MCF 10A (cell line): ENCODE data around the gene SIRT7. TPM values are rescaled to one million over a fixed set of nuclear protein-coding genes. Genes with fewer than 3 reads are reported as not detected.
A peak's percentile ranks its signal among the peaks of the same experiment; 100 is the strongest.

Experiments used
- BruUV-seq: library from RNA; stranded (reverse); fragments of 400-500 nt; replicated peaks from 2 replicates; lab custom pipeline; 2021; lab: Mats Ljungman, UMichigan
- CTCF ChIA-PET: fragments of 300-600 bp; sonication (Branson Sonifier 250); formaldehyde crosslinking; extraction: SDS; loops from one replicate; lab custom pipeline; 2021; ENCODE audit warnings: antibody characterized with exemption, inconsistent platforms; lab: Yijun Ruan, JAX
- POLR2A ChIA-PET: fragments of 300-600, 350-650 bp; sonication (Branson Sonifier 250); formaldehyde crosslinking; extraction: SDS; loops from one replicate; lab custom pipeline; 2020; ENCODE audit warnings: antibody characterized with exemption, inconsistent platforms; lab: Yijun Ruan, JAX
- DNase-seq: peaks from one replicate; pipeline ENCODE4 v3.0.0-alpha.2; 2018; ENCODE audit not compliant: unreplicated experiment
- H3K27ac Mint-ChIP-seq: one replicate; pipeline ENCODE4 v1.8.0; 2022; ENCODE audit warnings: mild to moderate bottlenecking, low read depth, mixed read lengths; ENCODE audit not compliant: unreplicated experiment
- H3K27me3 Mint-ChIP-seq: one replicate; pipeline ENCODE4 v1.8.0; 2022; ENCODE audit warnings: mixed read lengths; ENCODE audit not compliant: insufficient read depth, unreplicated experiment
- H3K36me3 Mint-ChIP-seq: one replicate; pipeline ENCODE4 v1.8.0; 2022; ENCODE audit warnings: mild to moderate bottlenecking, moderate library complexity, mixed read lengths; ENCODE audit not compliant: insufficient read depth, unreplicated experiment
- H3K4me1 Mint-ChIP-seq: one replicate; pipeline ENCODE4 v1.8.0; 2022; ENCODE audit warnings: mixed read lengths; ENCODE audit not compliant: insufficient read depth, unreplicated experiment
- H3K4me3 Mint-ChIP-seq: one replicate; pipeline ENCODE4 v1.8.0; 2022; ENCODE audit warnings: mild to moderate bottlenecking, moderate library complexity, mixed read lengths; ENCODE audit not compliant: unreplicated experiment
- H3K9me3 Mint-ChIP-seq: one replicate; pipeline ENCODE4 v1.8.0; 2022; ENCODE audit warnings: mixed read lengths; ENCODE audit not compliant: unreplicated experiment
- intact Hi-C: fragments of 100-400 bp; cut with micrococcal nuclease; formaldehyde crosslinking; loops from 2 replicates; pipeline ENCODE4 v1.14.1; 2022
- total RNA-seq: library from RNA; stranded (reverse); gene quantifications from 2 replicates; pipeline ENCODE4 v1.2.3, GENCODE V29; 2022
- TF ChIP-seq, protein P1 (sequence below): fragments of 200-600 bp; IDR thresholded peaks from one replicate; pipeline ENCODE4 v1.8.0; 2022; ENCODE audit warnings: antibody characterized with exemption, mild to moderate bottlenecking; ENCODE audit not compliant: unreplicated experiment

SIRT7 gene
- total RNA-seq, 1 experiment from 2014 or later = 36.6 TPM

DNA sequence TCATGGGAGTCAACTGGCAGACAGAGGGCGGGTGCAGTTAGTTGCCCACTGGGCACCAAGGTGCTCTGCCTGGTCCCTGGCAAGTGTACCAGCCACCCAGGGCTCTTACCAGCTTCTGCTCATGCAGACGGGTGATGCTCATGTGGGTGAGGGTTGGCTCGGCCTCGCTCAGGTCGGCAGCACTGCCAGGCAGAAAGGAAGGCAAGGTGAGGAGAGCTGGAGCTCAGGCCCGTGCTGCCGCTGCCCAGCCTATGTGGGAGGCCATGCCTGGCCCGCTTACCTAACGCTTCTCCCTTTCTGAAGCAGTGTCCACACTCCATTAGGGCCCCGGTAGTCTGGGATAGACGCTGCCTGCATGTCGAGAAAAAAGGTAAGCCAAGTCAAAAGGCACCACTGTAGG lies 2.6 kb downstream of the SIRT7 start:
- peaks cover 64% of the 10 kb centered on the region for H3K36me3 Mint-ChIP-seq
- intact Hi-C loops = loop anchor here (10.0 kb wide), 1 partner anchor 51 kb away; the partner anchor contains the start of gene P4HB
- CTCF ChIA-PET = no interaction called here
- DNase-seq = no peak
- H3K9me3 Mint-ChIP-seq = no peaks in the 10 kb centered on the region
- no peak overlapping the region for H3K4me3 Mint-ChIP-seq
- peaks cover 37% of the 10 kb centered on the region for H3K4me1 Mint-ChIP-seq
- TF ChIP-seq, protein P1, sequence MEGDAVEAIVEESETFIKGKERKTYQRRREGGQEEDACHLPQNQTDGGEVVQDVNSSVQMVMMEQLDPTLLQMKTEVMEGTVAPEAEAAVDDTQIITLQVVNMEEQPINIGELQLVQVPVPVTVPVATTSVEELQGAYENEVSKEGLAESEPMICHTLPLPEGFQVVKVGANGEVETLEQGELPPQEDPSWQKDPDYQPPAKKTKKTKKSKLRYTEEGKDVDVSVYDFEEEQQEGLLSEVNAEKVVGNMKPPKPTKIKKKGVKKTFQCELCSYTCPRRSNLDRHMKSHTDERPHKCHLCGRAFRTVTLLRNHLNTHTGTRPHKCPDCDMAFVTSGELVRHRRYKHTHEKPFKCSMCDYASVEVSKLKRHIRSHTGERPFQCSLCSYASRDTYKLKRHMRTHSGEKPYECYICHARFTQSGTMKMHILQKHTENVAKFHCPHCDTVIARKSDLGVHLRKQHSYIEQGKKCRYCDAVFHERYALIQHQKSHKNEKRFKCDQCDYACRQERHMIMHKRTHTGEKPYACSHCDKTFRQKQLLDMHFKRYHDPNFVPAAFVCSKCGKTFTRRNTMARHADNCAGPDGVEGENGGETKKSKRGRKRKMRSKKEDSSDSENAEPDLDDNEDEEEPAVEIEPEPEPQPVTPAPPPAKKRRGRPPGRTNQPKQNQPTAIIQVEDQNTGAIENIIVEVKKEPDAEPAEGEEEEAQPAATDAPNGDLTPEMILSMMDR = no peak
- no peak overlapping the region for H3K27ac Mint-ChIP-seq
- no peaks in the 10 kb centered on the region for H3K27me3 Mint-ChIP-seq
- POLR2A ChIA-PET = interaction anchor here (0.7 to 2.8 kb wide), 5 partner anchors 11 to 620 kb away, joined by 3 to 59 read pairs (median 4); partner anchors contain the start of gene MAFG
- no TSS peak for BruUV-seq

DNA sequence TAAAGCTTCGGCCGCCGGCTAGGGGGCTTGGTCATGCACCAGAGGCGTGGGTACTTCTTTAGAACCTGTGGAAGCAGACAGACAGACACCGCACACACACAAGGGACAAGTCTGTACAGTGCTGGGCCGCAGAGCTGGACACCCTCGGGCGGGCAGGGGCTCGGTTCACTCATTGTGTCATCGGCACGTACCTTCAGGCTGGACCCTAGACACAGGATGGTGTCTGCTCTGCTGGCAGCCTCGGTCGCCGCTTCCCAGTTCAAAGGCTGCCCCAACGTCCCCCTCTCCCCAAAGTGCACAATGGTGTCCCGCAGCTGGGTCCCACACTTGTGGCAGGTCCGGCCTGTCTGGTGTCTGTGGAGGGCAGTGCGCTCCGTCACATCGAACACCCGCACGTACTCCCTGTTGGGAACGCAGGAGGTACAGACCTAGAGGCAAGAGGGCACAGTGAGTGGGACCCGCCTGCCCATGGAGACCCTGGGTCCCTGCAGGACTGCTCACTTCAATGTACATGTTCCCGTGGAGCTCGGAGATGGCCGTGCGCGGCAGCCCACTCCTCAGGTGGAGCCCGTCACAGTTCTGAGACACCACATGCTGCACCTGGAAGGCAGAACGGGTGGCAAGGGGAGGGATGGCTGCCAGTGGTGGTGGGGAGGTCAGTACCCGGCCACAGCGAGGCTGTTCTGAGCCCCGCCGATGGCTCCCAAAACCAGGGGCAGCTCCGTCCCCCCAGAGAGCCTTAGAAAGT lies 3.7 kb downstream of the SIRT7 start:
- Mint-ChIP-seq H3K27me3 (no peaks in the 10 kb centered on the region), H3K4me3 (no peak overlapping the region), H3K9me3 (no peaks in the 10 kb centered on the region), H3K4me1 (peaks cover 37% of the 10 kb centered on the region), H3K27ac (no peak overlapping the region), H3K36me3 (peaks cover 55% of the 10 kb centered on the region)
- intact Hi-C loops = loop anchor here (10.0 kb wide), 1 partner anchor 49 kb away; the partner anchor contains the start of gene P4HB
- ChIA-PET CTCF (interaction anchor here (0.6 to 1.4 kb wide), 4 partner anchors 9 to 109 kb away, joined by 3 to 7 read pairs (median 5); partner anchors contain the start of genes CENPX and MAFG), POLR2A (interaction anchor here (1.1 to 5.2 kb wide), 3 partner anchors 11 to 108 kb away, joined by 3 to 54 read pairs (median 9); partner anchors contain the start of genes CENPX, LRRC45 and MAFG)
- no peak for DNase-seq
- TF ChIP-seq, protein P1 = no peak
- BruUV-seq = no TSS peak

DNA sequence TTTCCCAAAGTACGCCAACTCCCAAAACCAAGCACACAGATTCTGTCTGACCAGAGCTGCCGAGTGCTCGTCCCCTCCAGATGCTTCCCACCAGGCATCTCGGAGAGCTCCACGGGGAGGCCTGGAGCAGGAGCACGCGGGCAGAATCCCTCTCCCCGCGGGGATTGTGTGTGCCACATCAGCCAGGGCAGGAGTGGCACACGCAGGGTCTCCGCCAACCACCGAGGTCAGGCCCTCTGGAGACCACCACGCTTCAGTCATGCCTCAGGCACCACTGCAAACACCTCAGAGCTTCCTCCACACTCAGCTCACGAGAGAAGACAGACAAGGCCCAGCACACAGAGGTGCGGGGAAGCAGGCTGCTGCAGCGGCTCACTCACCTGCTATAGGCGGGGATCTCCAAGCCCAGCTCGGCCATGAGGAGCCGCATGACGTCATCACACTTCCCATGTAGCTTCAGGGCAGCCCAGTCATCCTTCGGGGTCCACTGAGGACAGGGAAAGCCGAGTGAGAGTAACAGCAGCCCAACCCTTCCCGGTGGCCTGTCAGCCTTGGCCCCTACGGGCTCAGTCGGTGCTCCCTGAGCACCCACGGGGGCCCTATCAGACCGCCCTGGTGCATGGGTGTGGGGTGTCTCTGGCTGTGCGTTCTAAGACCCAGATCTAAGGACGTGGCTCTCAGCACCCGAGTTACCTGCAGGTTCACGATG lies 4.4 kb downstream of the SIRT7 start:
- peak overlapping the region; percentile 21 for H3K27ac Mint-ChIP-seq
- no TSS peak for BruUV-seq
- no peaks in the 10 kb centered on the region for H3K27me3 Mint-ChIP-seq
- TF ChIP-seq, protein P1 = no peak
- no peak for DNase-seq
- peaks cover 49% of the 10 kb centered on the region for H3K36me3 Mint-ChIP-seq
- H3K4me1 Mint-ChIP-seq = peaks cover 37% of the 10 kb centered on the region
- ChIA-PET POLR2A (interaction anchor here (0.8 to 5.2 kb wide), 8 partner anchors 12 to 191 kb away, joined by 3 to 54 read pairs (median 5); partner anchors contain the start of genes ALYREF, ANAPC11, CENPX and LRRC45), CTCF (interaction anchor here (0.6 to 1.4 kb wide), 5 partner anchors 9 to 519 kb away, joined by 3 to 7 read pairs (median 5); partner anchors contain the start of genes BAHCC1, CENPX and MAFG)
- no peak overlapping the region for H3K4me3 Mint-ChIP-seq
- no peaks in the 10 kb centered on the region for H3K9me3 Mint-ChIP-seq
- intact Hi-C loops = loop anchor here (10.0 kb wide), 1 partner anchor 49 kb away; the partner anchor contains the start of gene P4HB
